Activated naive CD8-positive, alpha-beta T cell treated with anti-CD3 and anti-CD28 coated beads, Interleukin-2, amount 50 U/mL, for 16 hours (primary cell): ENCODE results near the gene SNX9.

Experiments used
- DNase-seq: peaks from one replicate; pipeline ENCODE4 v3.0.0-alpha.2; 2020; ENCODE audit warnings: low read depth, low spot score

The SNX9 gene

GRCh38 chr6:157978021-157978783 lies 155.2 kb downstream of the SNX9 start:
- no peak for DNase-seq

DNA sequence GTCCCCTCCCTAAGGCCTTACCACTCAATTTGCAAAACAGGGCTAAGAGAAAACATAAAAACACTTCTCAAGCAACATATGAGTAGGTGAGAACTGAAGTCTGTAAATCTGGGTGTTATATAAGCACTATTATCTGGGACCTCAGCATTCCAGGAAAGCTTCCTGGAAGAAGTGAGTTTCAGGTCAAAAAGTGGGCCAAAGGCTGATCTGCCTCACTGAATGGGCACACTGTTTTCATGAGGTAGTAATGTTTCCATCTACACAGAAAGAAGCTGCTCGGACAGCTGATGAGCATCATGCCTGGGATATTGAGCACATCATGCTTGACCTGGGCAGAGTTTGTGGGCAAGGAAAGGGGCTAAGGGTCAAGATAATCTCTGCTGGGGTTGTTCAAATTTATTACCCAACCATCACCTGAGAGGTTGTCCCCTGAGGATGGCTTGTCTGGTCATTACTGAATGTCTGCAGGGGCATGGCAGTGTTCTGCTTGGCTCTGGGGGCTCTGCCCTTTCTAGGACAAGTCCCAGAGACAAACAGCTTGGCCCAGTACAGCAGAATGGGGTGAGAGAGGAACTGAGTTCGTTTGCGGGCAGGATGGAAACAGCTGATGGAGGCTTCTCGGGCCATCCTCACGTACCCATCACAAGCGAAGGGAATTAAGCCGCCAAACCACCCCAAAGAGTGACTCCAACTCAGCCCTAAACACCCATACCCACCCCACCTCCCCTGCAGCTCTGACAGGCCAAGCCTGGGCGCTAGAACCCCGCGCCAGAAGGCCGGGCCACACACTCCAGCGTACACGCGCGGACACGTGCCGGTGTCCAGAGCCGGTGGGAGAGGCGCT lies 157.5 kb downstream of the SNX9 start:
- DNase-seq: no peak

GRCh38 chr6:157981132-157981394 lies 158.0 kb downstream of the SNX9 start:
- DNase-seq: no peak

GRCh38 chr6:157981395-157982101 lies 158.5 kb downstream of the SNX9 start, which contains the start of gene SYNJ2:
Gene SYNJ2, plus strand, starts transcription at chr6:157981863. Its CDS starts 99 bp downstream, at chr6:157981962.
- DNase-seq: peak; percentile 42

DNA sequence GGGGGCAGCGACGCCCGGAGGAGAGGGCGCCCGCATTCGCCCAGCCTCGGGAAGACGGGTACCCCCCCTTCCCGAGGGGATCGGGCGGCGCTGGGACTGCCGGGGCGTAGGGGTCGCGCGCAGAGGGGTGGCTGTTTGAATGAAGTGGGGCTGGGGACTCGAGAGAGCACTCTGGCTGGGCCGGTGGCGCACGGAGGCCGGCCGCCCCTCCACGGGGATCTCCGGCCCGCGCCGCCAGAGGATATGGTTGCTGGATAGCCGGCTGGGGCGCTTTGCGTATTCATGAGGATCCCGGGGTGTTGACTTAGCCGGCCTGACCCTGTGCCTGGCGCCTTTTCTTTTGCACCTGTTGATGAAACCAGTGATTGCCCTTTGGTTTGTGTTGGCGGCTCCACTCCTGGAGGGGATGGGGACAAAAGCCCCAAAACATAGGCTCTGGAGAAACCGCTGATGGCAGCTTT lies 159.1 kb downstream of the SNX9 start:
- no peak for DNase-seq

GRCh38 chr6:157982563-157983405 lies 159.7 kb downstream of the SNX9 start:
- DNase-seq: no peak

DNA sequence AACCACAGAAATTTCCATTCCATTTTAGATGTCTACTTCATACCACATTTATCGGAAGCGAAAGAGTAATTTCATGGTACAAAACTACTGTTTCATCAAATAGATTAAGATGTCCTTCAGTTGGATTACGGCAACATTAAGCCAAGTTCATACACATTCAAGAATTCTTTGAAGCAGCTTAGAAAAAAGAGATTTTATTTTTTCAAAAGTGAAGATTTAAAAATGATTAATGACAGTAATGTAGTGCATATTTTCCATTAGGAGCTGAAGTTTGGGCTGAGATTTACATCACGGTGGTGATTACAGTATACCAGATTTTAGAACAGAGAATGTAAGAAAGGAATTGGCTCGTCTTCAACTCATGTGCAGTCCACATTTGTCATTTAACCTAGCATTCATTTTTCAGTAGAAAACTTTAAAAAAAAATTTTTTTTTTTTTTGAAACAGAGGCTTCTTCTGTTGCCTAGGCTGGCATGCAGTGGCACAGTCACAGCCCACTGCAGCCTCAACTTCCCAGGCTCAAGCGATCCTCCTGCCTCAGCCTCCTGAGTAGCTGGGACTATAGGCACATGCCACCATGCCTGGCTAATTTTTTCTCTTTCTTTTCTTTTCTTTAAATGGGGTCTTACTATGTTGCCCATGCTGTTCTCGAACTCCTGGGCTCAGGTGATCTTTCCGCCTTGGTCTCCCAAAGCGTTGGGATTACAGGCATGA lies 160.5 kb downstream of the SNX9 start:
- no peak for DNase-seq

DNA sequence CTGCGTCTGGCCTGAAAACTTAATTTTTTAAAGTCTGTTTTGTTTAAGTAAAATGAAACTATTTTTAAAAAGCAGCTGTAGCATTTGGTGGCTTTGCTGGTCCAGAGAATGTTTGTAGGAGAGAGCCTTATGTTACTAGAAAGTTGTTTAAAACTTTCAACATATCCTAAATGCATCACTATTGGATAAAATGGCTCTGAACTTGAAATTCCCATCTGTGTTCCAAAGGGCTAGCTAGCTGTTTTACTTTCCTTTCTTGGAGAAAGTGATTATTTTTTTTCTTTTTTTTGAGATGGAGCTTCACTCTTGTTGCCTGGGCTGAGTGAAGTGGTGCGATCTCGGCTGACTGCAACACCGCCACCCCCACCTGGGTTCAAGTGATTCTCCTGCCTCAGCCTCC lies 161.1 kb downstream of the SNX9 start:
- no peak for DNase-seq

DNA sequence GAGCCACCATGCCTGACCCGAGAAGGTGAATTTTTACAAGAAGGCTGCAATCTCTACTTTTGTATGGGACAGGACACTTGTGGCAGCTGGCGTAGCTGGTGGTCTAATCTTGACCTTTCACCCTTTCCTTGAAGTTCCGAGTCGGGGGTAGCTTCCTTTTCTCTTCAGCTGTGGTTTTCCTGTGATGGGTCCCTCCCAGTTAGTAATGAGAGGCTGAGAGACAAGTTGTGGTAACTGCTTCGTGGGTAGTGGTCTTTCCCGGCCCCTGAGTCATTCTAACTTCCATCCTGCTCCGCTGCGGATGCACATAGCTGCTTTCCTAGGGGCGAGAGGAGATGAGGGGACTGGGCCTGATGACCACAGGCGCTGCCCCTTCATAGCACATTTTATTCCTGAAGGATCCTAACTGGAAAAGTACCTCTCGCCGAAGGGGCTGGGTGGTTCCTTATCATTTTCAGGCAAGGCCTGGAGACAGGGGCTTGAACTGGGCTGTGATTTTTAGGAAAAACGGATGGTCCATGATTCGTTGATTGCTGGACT lies 161.7 kb downstream of the SNX9 start:
- no peak for DNase-seq

DNA sequence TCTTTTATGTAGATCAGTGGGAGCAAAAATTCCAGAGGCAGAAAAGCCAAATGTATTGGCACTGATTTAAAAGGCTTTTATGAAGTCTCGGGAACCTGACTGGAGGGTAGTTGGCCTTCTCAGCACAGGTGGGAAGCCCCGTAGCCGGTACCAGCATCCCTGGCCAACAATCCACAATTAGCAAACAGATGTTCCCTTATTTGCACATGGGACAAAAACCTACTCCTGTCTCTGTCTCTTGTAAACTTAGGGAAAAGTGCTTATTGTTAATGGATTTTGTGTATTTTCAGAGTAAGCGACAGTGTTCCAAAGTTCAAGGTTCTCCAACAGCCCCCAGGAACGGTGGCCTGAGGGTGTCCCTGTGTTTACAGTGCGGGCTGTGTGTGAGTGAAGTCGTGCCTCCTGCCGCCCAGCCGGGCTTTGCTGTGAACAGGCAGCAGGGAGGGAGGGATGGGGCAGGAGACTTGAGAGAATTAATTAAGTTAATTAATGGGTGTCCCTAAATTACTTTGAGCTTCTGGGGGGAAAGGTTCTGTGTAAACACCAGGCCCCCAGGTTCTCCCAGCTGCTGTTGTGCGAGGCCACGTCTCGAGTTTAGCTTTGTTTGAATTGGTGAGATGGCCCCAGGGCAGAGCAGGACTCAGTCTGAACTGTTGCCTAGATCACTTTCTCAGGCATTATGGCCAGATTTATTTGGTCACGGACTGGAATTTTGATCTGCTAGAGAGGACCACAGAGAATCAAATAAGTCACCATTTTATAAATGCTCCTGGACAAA lies 162.5 kb downstream of the SNX9 start:
- DNase-seq: no peak

GRCh38 chr6:157987788-157988699 lies 165.0 kb downstream of the SNX9 start:
- DNase-seq: no peak

DNA sequence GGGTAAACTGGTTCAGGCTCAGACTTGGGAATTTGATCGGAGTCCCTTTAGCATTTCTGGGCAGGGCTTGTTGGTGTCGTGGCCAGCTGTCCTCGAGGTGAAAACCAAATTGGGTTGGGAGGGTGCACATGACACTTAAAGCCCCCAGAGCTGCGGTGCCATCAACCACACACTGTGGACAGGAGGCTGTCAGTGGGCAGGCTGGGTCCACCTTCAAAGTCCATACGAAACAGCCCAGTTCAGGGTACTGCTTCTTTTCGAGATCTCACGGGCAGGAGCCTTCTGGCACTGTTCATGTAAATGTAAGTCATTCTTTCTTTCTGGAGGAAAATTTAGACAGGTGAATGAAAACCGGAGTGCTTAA lies 165.6 kb downstream of the SNX9 start:
- no peak for DNase-seq

DNA sequence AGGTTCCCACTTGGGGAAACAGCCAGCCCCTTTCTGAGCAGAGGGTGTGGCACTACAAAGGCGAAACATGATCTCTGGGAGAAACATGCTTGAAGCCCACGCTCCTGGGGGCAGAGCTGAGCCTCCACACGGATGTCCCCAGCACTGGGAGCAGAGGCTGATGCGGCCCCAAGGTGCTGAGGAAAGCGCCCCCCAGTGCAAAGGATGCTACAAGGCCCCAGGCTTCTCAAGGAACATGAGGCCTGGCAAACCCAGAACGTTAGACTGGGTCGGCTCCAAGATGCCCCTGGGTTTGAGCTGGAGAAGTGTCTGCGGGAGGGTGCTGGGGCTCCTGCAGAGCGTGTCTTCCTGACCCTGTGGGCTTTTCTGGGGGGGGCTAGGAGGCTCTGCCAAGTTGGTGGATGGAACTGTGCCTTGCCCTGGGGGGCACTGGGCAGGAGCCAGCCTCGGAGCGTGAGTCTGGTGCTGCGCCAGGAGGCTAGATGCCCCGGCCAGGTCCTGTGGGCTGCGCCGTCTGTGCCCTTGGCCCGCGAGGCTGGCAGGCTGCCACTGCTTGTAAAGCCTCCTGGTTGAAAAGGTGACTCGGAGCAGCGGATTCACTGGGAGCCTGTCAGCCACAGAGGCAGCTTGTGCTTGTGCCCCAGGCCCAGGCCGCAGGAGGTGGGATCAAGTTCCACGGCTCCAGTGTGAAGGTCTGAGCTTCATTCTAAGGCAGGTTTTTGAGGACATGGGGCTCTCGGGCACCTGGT lies 166.7 kb downstream of the SNX9 start:
- no peak for DNase-seq

DNA sequence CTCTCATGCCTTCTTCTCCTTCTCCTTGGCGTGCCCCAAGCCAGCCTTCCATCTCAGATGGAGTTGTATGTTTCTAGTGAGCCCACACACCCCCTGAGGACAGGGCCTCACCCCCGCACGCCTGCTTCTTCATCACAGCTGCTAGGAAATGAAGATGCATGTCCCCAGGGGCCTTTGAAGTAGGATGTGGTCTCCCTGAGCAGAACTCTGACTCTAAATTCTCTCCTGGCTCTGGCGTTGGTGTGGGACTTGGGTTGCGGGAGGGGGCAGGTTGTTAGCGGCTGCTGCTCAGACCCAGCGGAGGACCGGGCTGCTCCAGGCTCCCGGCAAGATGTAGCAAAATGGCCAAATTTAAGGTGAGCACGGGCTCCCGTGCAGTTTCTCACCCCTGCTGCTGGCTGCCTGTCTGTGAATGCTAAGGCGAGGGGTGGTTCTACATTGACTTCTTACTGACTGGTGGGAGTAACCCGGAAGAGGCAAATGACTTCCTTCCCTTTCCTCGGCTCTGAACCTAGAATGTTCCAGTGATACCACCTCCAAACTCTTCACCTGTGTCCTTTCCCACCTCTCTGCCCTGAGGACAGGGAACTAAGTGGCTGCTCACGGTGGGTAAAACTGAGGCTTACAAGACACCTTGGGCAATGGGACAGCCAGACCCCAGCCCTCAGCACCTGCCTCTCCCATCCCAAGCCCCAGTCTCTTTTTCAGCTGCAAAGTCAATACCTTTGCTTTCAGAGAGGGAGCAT lies 167.4 kb downstream of the SNX9 start:
- no peak for DNase-seq

DNA sequence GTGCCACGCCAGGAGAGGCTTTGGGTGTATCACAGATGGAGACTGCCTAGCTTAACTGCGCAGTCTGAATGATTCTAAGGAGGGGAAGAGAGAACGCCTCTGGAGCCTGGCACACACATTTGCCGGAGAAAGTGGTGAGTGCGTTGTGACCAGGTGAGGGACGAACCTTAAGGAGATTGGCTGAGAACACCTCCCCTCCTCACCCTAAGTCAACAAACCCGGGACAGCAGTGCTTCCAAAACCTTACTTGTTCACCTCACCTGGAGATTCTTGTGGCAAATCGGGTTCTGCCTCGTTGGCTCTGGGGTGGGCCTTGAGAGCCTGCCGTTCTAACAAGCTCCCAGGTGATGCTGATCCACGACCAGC lies 168.0 kb downstream of the SNX9 start:
- no peak for DNase-seq

- no peak for DNase-seq
Observed at GRCh38 chr6:157993076-157993475, 170.0 kb downstream of the SNX9 start.

- no peak for DNase-seq
Observed at GRCh38 chr6:157994125-157994795, 171.2 kb downstream of the SNX9 start.
